NCI-H2081 treated with DMSO at 0.1 percent for 48 hours (cell line): ENCODE results near the gene ARHGAP42.
"Not testable (repeated sequence)": the region's sequence is repeated elsewhere in the genome, so short reads cannot be mapped to it uniquely, and the experiment has no call there.

Source experiments
- DNase-seq: peaks from one replicate; lab custom pipeline; 2025; lab: John Stamatoyannopoulos, UW

The ARHGAP42 gene

GRCh38 chr11:100872951-100873740 lies 186.1 kb downstream of the ARHGAP42 start:
- DNase-seq = no peak

GRCh38 chr11:100874203-100874602 lies 187.1 kb downstream of the ARHGAP42 start:
- no peak for DNase-seq

GRCh38 chr11:100875521-100875869 lies 188.4 kb downstream of the ARHGAP42 start:
- DNase-seq = no peak

GRCh38 chr11:100876815-100877520 lies 189.9 kb downstream of the ARHGAP42 start:
- no peak for DNase-seq

GRCh38 chr11:100878474-100878873 lies 191.4 kb downstream of the ARHGAP42 start:
- DNase-seq = no peak

GRCh38 chr11:100882957-100883356 lies 195.9 kb downstream of the ARHGAP42 start:
- no peak for DNase-seq

- no peak for DNase-seq
Measured at GRCh38 chr11:100883830-100884229, 196.7 kb downstream of the ARHGAP42 start.

GRCh38 chr11:100887659-100888058 lies 200.6 kb downstream of the ARHGAP42 start:
- no peak for DNase-seq

GRCh38 chr11:100888836-100889235 lies 201.7 kb downstream of the ARHGAP42 start:
- no peak for DNase-seq

- no peak for DNase-seq
Measured at GRCh38 chr11:100889758-100890157, 202.7 kb downstream of the ARHGAP42 start.

GRCh38 chr11:100890789-100891188 lies 203.7 kb downstream of the ARHGAP42 start:
- DNase-seq = no peak

GRCh38 chr11:100892886-100893285 lies 205.8 kb downstream of the ARHGAP42 start:
- DNase-seq = no peak

GRCh38 chr11:100895449-100895848 lies 208.4 kb downstream of the ARHGAP42 start:
- no peak for DNase-seq

GRCh38 chr11:100895976-100896375 lies 208.9 kb downstream of the ARHGAP42 start:
- DNase-seq = not testable (repeated sequence)

GRCh38 chr11:100901471-100901870 lies 214.4 kb downstream of the ARHGAP42 start:
- not testable (repeated sequence) for DNase-seq

GRCh38 chr11:100902454-100903141 lies 215.5 kb downstream of the ARHGAP42 start:
- no peak for DNase-seq

- DNase-seq = no peak
Measured at GRCh38 chr11:100903284-100903683, 216.2 kb downstream of the ARHGAP42 start.

GRCh38 chr11:100905684-100906083 lies 218.6 kb downstream of the ARHGAP42 start:
- no peak for DNase-seq

- no peak for DNase-seq
Measured at GRCh38 chr11:100908746-100909145, 221.7 kb downstream of the ARHGAP42 start.

- DNase-seq = no peak
Measured at GRCh38 chr11:100910808-100911207, 223.7 kb downstream of the ARHGAP42 start.

GRCh38 chr11:100914415-100915110 lies 227.5 kb downstream of the ARHGAP42 start:
- DNase-seq = no peak
